K562 (cell line): ENCODE results near the gene CFAP157. TPM values are rescaled to one million over a fixed set of nuclear protein-coding genes. Genes with fewer than 3 reads are reported as not detected.

ENCODE experiments used
- ATAC-seq: fragments of 200-7000 bp; cut with Tn5 transposase; 3 replicates; pipeline ENCODE4 v1.9.1; 2020; ENCODE audit warnings: moderate library complexity
- BruUV-seq: library from RNA; stranded (reverse); fragments of 400-500 nt; replicated peaks from 2 replicates; lab custom pipeline; 2021; lab: Mats Ljungman, UMichigan
- CTCF ChIA-PET: fragments of 300-600 bp; formaldehyde crosslinking; extraction: SDS; loops from one replicate; lab custom pipeline; 2021; ENCODE audit warnings: low intra/inter-chr PET ratio; lab: Yijun Ruan, JAX
- POLR2A ChIA-PET: fragments of 300-600, 350-650 bp; sonication (Branson Sonifier 250); formaldehyde crosslinking; extraction: SDS; loops from one replicate; lab custom pipeline; 2021; ENCODE audit warnings: antibody characterized with exemption, inconsistent platforms; lab: Yijun Ruan, JAX
- DNase-seq, 4 experiments: peaks; one replicate each; pipeline versions ENCODE4 v3.0.0 to v3.0.0-alpha.2; 2011 to 2018; ENCODE audit warnings: low spot score in 3 of 4, mixed read lengths in 3 of 4; ENCODE audit errors: extremely low read depth in 1 of 4
- FAIRE-seq: peaks from 2 replicates; lab custom pipeline; 2011; peaks lifted over from hg19 to GRCh38; lab: Jason Lieb, UNC
- H2AFZ ChIP-seq: 2 replicates; pipeline ENCODE4 v1.6.0; 2011; ENCODE audit warnings: low read depth, low read length, control low read depth, inconsistent platforms
- H3K27ac ChIP-seq: fragments of 200-600 bp; 3 replicates; pipeline ENCODE4 v1.8.0; 2011; ENCODE audit warnings: low read depth, mild to moderate bottlenecking, control low read depth, inconsistent platforms, low read length, moderate library complexity, mixed read lengths; ENCODE audit errors: extremely low read depth
- H3K27me3 ChIP-seq, 2 experiments: fragments of 300-600 bp in 1 of 2; 2 replicates in 1 of 2; 3 replicates in 1 of 2; pipeline versions ENCODE4 v1.6.0 to v1.8.0; 2011; ENCODE audit warnings: inconsistent platforms in 2 of 2, low read length in 2 of 2, mild to moderate bottlenecking in 1 of 2, mixed read lengths in 1 of 2, moderate library complexity in 1 of 2; ENCODE audit not compliant: control insufficient read depth in 2 of 2, insufficient read depth in 2 of 2
- H3K36me3 ChIP-seq: fragments of 300-600 bp; 3 replicates; pipeline ENCODE4 v1.8.0; 2011; ENCODE audit warnings: mild to moderate bottlenecking, low read length, inconsistent platforms; ENCODE audit not compliant: control insufficient read depth, insufficient read depth
- H3K4me1 ChIP-seq, 2 experiments: fragments of 200-600 bp in 1 of 2; replicated peaks in 1 of 2; 2 replicates in 1 of 2; 3 replicates in 1 of 2; pipeline versions ENCODE4 v1.5.1 to v1.8.0; 2011; ENCODE audit warnings: inconsistent platforms in 2 of 2, low read length in 2 of 2, mild to moderate bottlenecking in 1 of 2, mixed read lengths in 1 of 2, moderate library complexity in 1 of 2; ENCODE audit not compliant: control insufficient read depth in 2 of 2, insufficient read depth in 2 of 2
- H3K4me2 ChIP-seq: 2 replicates; pipeline ENCODE4 v1.6.1; 2011; ENCODE audit warnings: low read length, control low read depth, inconsistent platforms, mixed read lengths; ENCODE audit not compliant: insufficient read depth
- H3K4me3 ChIP-seq: fragments of 200-600 bp; sonication (generic), shearing (Covaris generic); 2 replicates; pipeline ENCODE4 v1.5.1; 2016; ENCODE audit warnings: control low read depth, inconsistent platforms
- H3K79me2 ChIP-seq: fragments of 200-600 bp; 3 replicates; pipeline ENCODE4 v1.8.0; 2011; ENCODE audit warnings: low read length, inconsistent platforms; ENCODE audit not compliant: control insufficient read depth, insufficient read depth
- H3K9ac ChIP-seq, 2 experiments: 2 replicates each; pipeline versions ENCODE4 v1.6.0 to v1.6.1; 2011; ENCODE audit warnings: low read depth in 2 of 2, low read length in 2 of 2, control low read depth in 1 of 2, inconsistent platforms in 1 of 2, mild to moderate bottlenecking in 1 of 2, mixed read lengths in 1 of 2; ENCODE audit not compliant: insufficient read depth in 1 of 2
- H3K9me1 ChIP-seq: one replicate; pipeline ENCODE4 v1.6.0; 2011; ENCODE audit warnings: inconsistent platforms, mild to moderate bottlenecking, low read length, moderate library complexity; ENCODE audit not compliant: control insufficient read depth, insufficient read depth
- H3K9me3 ChIP-seq: replicated peaks from 2 replicates; pipeline ENCODE4 v1.5.1; 2011; ENCODE audit warnings: low read depth, low read length, inconsistent platforms; ENCODE audit not compliant: control insufficient read depth, insufficient read depth
- H4K20me1 ChIP-seq: replicated peaks from 2 replicates; pipeline ENCODE4 v1.6.1; 2011; ENCODE audit warnings: low read length, inconsistent platforms, mixed read lengths; ENCODE audit not compliant: control insufficient read depth, insufficient read depth
- ATF1 ChIP-seq, 2 experiments: fragments of 450-650 bp in 1 of 2; IDR thresholded peaks; 2 replicates each; pipeline ENCODE4 v1.6.1; 2016; ENCODE audit warnings: missing compliant biosample characterization in 1 of 2, missing genetic modification characterization in 1 of 2
- BHLHE40 ChIP-seq: IDR thresholded peaks from 2 replicates; pipeline ENCODE4 v1.6.1; 2011; ENCODE audit warnings: low read length, improper control_type of control experiment
- CHD2 ChIP-seq: IDR thresholded peaks from 2 replicates; pipeline ENCODE4 v1.6.1; 2011; ENCODE audit warnings: low read depth, low read length
- ESRRB ChIP-seq: fragments of 250-450 bp; sonication (Bioruptor Pico); IDR thresholded peaks from 2 replicates; pipeline ENCODE4 v1.5.0; 2020; ENCODE audit warnings: mild to moderate bottlenecking, moderate library complexity, borderline replicate concordance
- FUS ChIP-seq: fragments of 200-400 bp; formaldehyde crosslinking; optimal IDR thresholded peaks from 2 replicates; pipeline ENCODE3; 2017; ENCODE audit warnings: low read depth, low read length
- GTF2A2 ChIP-seq: IDR thresholded peaks from 2 replicates; pipeline ENCODE4 v1.6.1; 2016; ENCODE audit warnings: mild to moderate bottlenecking, missing genetic modification characterization, missing compliant biosample characterization
- MEF2A ChIP-seq: IDR thresholded peaks from 2 replicates; pipeline ENCODE4 v1.6.1; 2011; ENCODE audit warnings: low read depth, mild to moderate bottlenecking, low read length, moderate library complexity; ENCODE audit not compliant: control insufficient read depth
- PTRF ChIP-seq: fragments of 450-650 bp; IDR thresholded peaks from 2 replicates; pipeline ENCODE4 v1.6.1; 2016; ENCODE audit warnings: mild to moderate bottlenecking, missing genetic modification characterization, missing compliant biosample characterization
- SMARCA4 ChIP-seq: fragments of 450-650 bp; IDR thresholded peaks from 2 replicates; pipeline ENCODE4 v1.6.1; 2016
- SMARCB1 ChIP-seq: IDR thresholded peaks from 2 replicates; pipeline ENCODE4 v1.6.1; 2011; ENCODE audit warnings: improper control_type of control experiment, low read depth; ENCODE audit not compliant: insufficient read length
- SNAPC5 ChIP-seq: fragments of 250-450 bp; sonication (Bioruptor Pico); IDR thresholded peaks from 2 replicates; pipeline ENCODE4 v1.8.0; 2021; ENCODE audit warnings: moderate library complexity, mild to moderate bottlenecking, inconsistent platforms
- WHSC1 ChIP-seq: IDR thresholded peaks from one replicate; pipeline ENCODE4 v1.6.1; 2012; ENCODE audit warnings: low read length, control low read depth, inconsistent platforms
- ZNF436 ChIP-seq: fragments of 250-450, 450-650 bp; sonication (Bioruptor Pico); formaldehyde crosslinking; IDR thresholded peaks from 2 replicates; pipeline ENCODE4 v1.7.0; 2020; ENCODE audit warnings: mild to moderate bottlenecking
- ZNF766 ChIP-seq: fragments of 200-800 bp; sonication (Bioruptor generic); conservative IDR thresholded peaks from 2 replicates; pipeline ENCODE4 v1.6.1; 2016; ENCODE audit warnings: missing genetic modification characterization, missing compliant biosample characterization
- ZNF79 ChIP-seq: fragments of 250-450 bp; sonication (Bioruptor Pico); IDR thresholded peaks from 2 replicates; pipeline ENCODE4 v1.4.0; 2020; ENCODE audit warnings: low read depth, mild to moderate bottlenecking, moderate library complexity
- WGBS: fragments of 100-300 bp; shearing (Covaris generic); methylation state at CpG from one replicate; pipeline ENCODE4 v1.1.6; 2016; ENCODE audit warnings: low coverage, mixed read lengths; ENCODE audit not compliant: insufficient coverage; ENCODE audit errors: missing lambda C conversion rate; 5-methylcytosine and 5-hydroxymethylcytosine counted together
- in situ Hi-C: fragments of 300-500 bp; cut with MboI; formaldehyde crosslinking; loops from 4 replicates; pipeline ENCODE4 v1.15.0; 2018; ENCODE audit warnings: inconsistent platforms, mixed read lengths
- intact Hi-C: fragments of 100-400 bp; cut with micrococcal nuclease; formaldehyde crosslinking; loops from 2 replicates; pipeline ENCODE4 v1.14.2; 2022
- polyA plus RNA-seq, 8 experiments: library from polyadenylated mRNA; depleted of rRNA in 4 of 8; stranded (reverse) in 5 of 8; unstranded in 3 of 8; fragments of >200 nt; fragmentation: Nextera tagmentation in 2 of 8; fragmentation: Illumina TruSeq in 1 of 8; extraction: Ambion mirVana in 2 of 8; extraction: Trizol in 1 of 8; gene quantifications; 2 replicates each; pipeline versions ENCODE4 v1.2.1 to v1.2.3, GENCODE V29; 2011 to 2014; ENCODE audit warnings: inconsistent platforms in 1 of 8, missing spikeins in 1 of 8
- total RNA-seq, 7 experiments: library from RNA; depleted of rRNA in 6 of 7; stranded (reverse); fragments of >200 nt in 6 of 7; fragmentation: Illumina TruSeq in 2 of 7; extraction: Trizol in 2 of 7; gene quantifications; 2 replicates each; pipeline versions ENCODE4 v1.2.1 to v1.2.3, GENCODE V29; 2011 to 2021; ENCODE audit warnings: low replicate concordance in 1 of 7

CFAP157 gene
- total and polyA plus RNA-seq, 9 of the 15 experiments (the other 6 are each of a cell fraction or from before 2014, with no cell fraction given): 0.03 TPM; not detected in 8

GRCh38 chr9:127758843-127759242 lies 52.1 kb downstream of the CFAP157 start:
- peak overlapping the region in 1 of 2 experiments; percentile 79; a peak in 1 of 4 replicates for H3K9ac ChIP-seq
- whole genome bisulfite sequencing: 3% methylated on average over 5 of the region's 5 CpGs
- FAIRE-seq (peak; percentile 67), DNase-seq (peak in 2 of 4 experiments; percentile 40 to 50), ATAC-seq (peak; percentile 91)
- intact Hi-C loops: no loop called here
- no peak overlapping the region for H3K4me3 ChIP-seq
- H3K27ac ChIP-seq: no peak overlapping the region
- H3K4me1 ChIP-seq: peaks cover 18 to 34% of the 10 kb centered on the region in 2 experiments
- BruUV-seq: no TSS peak
- H3K4me2 ChIP-seq: no peak overlapping the region
- peaks cover 3% of the 10 kb centered on the region for H3K9me1 ChIP-seq
- no peaks in the 10 kb centered on the region for H3K79me2 ChIP-seq
- CTCF ChIA-PET: no interaction called here
- no peaks in the 10 kb centered on the region for H3K9me3 ChIP-seq
- H3K27me3 ChIP-seq: peaks cover 2 to 10% of the 10 kb centered on the region in 2 experiments; a peak in 3 of 5 replicates
- H4K20me1 ChIP-seq: peaks cover 1% of the 10 kb centered on the region; the same call in 1 of the 2 replicates
- H3K36me3 ChIP-seq: no peaks in the 10 kb centered on the region
- no peak overlapping the region for H2AFZ ChIP-seq
- POLR2A ChIA-PET: interaction anchor here (0.8 kb wide), 1 partner anchor 9 kb away, joined by 4 read pairs; no protein-coding TSS in a partner anchor
- in situ Hi-C loops: loop anchor here (25.0 kb wide), 1 partner anchor 603 kb away; the partner anchor contains the start of gene URM1
- no peak for TF ChIP-seq BHLHE40
- TF ChIP-seq ESRRB (CRISPR knock-in tag): no peak
- TF ChIP-seq ZNF766 (CRISPR knock-in tag): no peak
- TF ChIP-seq SMARCB1: no peak
- TF ChIP-seq WHSC1: no peak
- TF ChIP-seq SMARCA4: peak; percentile 50; the same call in 1 of the 2 replicates
- no peak for TF ChIP-seq CHD2
- no peak for TF ChIP-seq PTRF (tag)
- no peak for TF ChIP-seq ATF1 (CRISPR knock-in tag; IDR thresholded peaks at IDR 0.05)
- TF ChIP-seq ATF1 (tag; IDR thresholded peaks at IDR 0.05): no peak
- TF ChIP-seq ZNF436 (CRISPR knock-in tag): no peak
- TF ChIP-seq MEF2A: no peak
- no peak for TF ChIP-seq SNAPC5 (CRISPR knock-in tag)
- no peak for TF ChIP-seq GTF2A2 (tag)
- no peak for TF ChIP-seq FUS
- no peak for TF ChIP-seq ZNF79
